ENCODE measurements around the gene BRIX1. TPM values are rescaled to one million over a fixed set of nuclear protein-coding genes. Genes with fewer than 3 reads are reported as not detected.

BRIX1 gene
- total and polyA plus RNA-seq, 2 experiments from 2014 or later = 72.6 to 171 TPM

GRCh38 chr5:34897646-34898045 is 17.9 kb upstream of the BRIX1 start (continued):
- TF ChIP-seq ZNF462 (CRISPR knock-in tag; IDR thresholded peaks at IDR 0.05) (no peak), NANOG (IDR thresholded peaks at IDR 0.05; ENCODE audit: borderline replicate concordance) (no peak), STAT1 (IDR thresholded peaks at IDR 0.05; ENCODE audit: unreplicated experiment) (no peak)

- DNase-seq (ENCODE audit: low spot score) (peak; percentile 84), ATAC-seq (peak; percentile 93)
- Mint-ChIP-seq H3K4me1 (peaks cover 14% of the 10 kb centered on the region; the same call in 2 of the 3 replicates), H3K9me3 (no peaks in the 10 kb centered on the region), H3K36me3 (ENCODE audit: low read depth) (peaks cover 8% of the 10 kb centered on the region), H3K27ac (peak overlapping the region; percentile 61), H3K4me3 (no peak overlapping the region), H3K27me3 (ENCODE audit: insufficient read depth, low read depth, poor library complexity) (peaks cover 3% of the 10 kb centered on the region)
- H3K27ac ChIP-seq (ENCODE audit: low read depth) = peak overlapping the region; percentile 57; the same call in 1 of the 2 replicates
- H3K36me3 ChIP-seq (ENCODE audit: insufficient read depth) = no peaks in the 10 kb centered on the region
- no peaks in the 10 kb centered on the region for H3K9me2 ChIP-seq (ENCODE audit: insufficient read depth)
- H3K27me3 ChIP-seq (ENCODE audit: insufficient read depth) = no peaks in the 10 kb centered on the region
- no peaks in the 10 kb centered on the region for H4K20me1 ChIP-seq (replicated peaks; ENCODE audit: insufficient read depth)
- no peak overlapping the region for H2AFZ ChIP-seq
- H3K79me2 ChIP-seq (replicated peaks; ENCODE audit: insufficient read depth) = no peaks in the 10 kb centered on the region
- peak; percentile 93 to 95 for TF ChIP-seq CTCF (conservative IDR thresholded peaks at IDR 0.05; ENCODE audit: low read depth in 2 of 2)
- no peak for TF ChIP-seq ZNF331 (CRISPR knock-in tag; IDR thresholded peaks at IDR 0.05; ENCODE audit: low read depth)
- no peak for TF ChIP-seq ZNF114 (CRISPR knock-in tag; IDR thresholded peaks at IDR 0.05)
- 0 out of 2 replicates have a peak, but pooled peaks cover 2% of the 10 kb centered on the region for H3F3A ChIP-seq (replicated peaks; ENCODE audit: low read depth)
- no peak overlapping the region for H3K4me2 ChIP-seq
- no peak overlapping the region for H3K4me3 ChIP-seq
- H3K4me1 ChIP-seq (ENCODE audit: insufficient read depth) = peaks cover 18% of the 10 kb centered on the region; the same call in 1 of the 2 replicates
Measured at GRCh38 chr5:34898258-34898895, 17.1 kb upstream of the BRIX1 start.
